ENCODE data around the gene TMEM26.
"Not testable (repeated sequence)": the region's sequence is repeated elsewhere in the genome, so short reads cannot be mapped to it uniquely, and the experiment has no call there.

Gene TMEM26

DNA sequence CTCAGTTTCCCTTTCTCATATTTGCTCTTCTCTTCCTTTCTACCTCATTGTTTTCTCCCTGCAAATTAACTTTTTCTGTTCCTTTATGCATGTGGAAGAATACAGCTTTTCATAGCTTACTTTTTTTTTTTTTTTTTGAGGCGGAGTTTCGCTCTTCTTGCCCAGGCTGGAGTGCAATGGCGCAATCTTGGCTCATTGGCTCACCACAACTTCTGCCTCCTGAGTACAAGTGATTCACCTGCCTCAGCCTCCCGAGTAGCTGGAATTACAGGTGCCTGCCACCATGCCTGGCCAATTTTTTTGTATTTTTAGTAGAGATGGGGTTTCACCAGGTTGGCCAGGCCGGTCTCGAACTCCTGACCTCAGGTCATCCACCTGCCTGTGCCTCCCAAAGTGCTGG lies 64.2 kb downstream of the TMEM26 start:
- H3K27ac ChIP-seq (ENCODE audit: low read depth, low read length); H3K9ac ChIP-seq (ENCODE audit: low read length in 5 of 5); H3K9me3 ChIP-seq (ENCODE audit: control insufficient read depth in 5 of 5, low read length in 5 of 5); H3K27me3 ChIP-seq (ENCODE audit: control insufficient read depth in 5 of 5, insufficient read depth in 4 of 5, low read length in 5 of 5); H3K4me3 ChIP-seq (ENCODE audit: low read depth in 1 of 5, low read length in 5 of 5); H3K36me3 ChIP-seq (ENCODE audit: control insufficient read depth in 5 of 5, insufficient read depth in 5 of 5, low read length in 5 of 5); H3K4me1 ChIP-seq (ENCODE audit: control insufficient read depth in 5 of 5, insufficient read depth in 5 of 5, low read length in 5 of 5): not testable (repeated sequence)

DNA sequence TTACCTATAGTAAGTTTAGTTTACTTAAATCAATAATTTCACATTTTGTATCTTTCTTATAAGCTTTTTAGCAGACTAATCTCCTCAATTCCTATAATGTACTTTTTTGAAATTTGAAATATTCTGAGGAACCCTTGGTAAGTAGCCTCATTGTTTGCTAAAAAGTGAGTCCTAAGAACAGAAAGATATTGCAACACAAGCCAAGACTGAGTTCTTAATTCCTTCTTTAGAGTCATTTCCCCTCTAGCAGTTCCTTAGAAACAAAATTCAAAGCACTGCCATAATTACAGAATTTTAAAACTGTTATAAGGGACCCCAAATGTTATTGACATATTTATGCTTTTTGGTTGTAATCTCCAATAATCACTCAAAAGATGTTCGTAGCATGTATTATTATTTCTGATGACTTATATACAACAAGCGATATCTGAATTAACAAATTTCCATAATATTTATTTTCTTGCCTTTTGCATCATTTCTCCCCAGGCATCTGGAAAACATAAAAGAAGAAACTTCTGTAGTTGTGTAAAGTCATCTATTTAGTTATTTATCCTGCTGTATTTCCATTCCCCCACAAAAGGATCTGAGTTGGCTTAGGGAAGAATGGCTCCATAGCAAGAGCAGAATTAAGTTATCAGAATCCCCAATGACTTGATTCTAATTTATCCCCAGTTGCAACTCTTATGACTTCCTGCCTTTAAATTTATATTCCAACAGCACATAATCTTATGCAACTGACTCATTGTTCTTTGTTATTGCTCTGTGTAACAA lies 67.8 kb downstream of the TMEM26 start:
- H3K9ac ChIP-seq (ENCODE audit: low read length in 5 of 5) = no peak overlapping the region
- H3K36me3 ChIP-seq (ENCODE audit: control insufficient read depth in 5 of 5, insufficient read depth in 5 of 5, low read length in 5 of 5) = no peaks in the 10 kb centered on the region
- H3K27ac ChIP-seq (ENCODE audit: low read depth, low read length) = no peak overlapping the region
- H3K4me1 ChIP-seq (ENCODE audit: control insufficient read depth in 5 of 5, insufficient read depth in 5 of 5, low read length in 5 of 5) = no peaks in the 10 kb centered on the region
- H3K9me3 ChIP-seq (ENCODE audit: control insufficient read depth in 5 of 5, low read length in 5 of 5) = no peaks in the 10 kb centered on the region
- H3K4me3 ChIP-seq (ENCODE audit: low read depth in 1 of 5, low read length in 5 of 5) = no peak overlapping the region
- H3K27me3 ChIP-seq (ENCODE audit: control insufficient read depth in 5 of 5, insufficient read depth in 4 of 5, low read length in 5 of 5) = no peaks in the 10 kb centered on the region

DNA sequence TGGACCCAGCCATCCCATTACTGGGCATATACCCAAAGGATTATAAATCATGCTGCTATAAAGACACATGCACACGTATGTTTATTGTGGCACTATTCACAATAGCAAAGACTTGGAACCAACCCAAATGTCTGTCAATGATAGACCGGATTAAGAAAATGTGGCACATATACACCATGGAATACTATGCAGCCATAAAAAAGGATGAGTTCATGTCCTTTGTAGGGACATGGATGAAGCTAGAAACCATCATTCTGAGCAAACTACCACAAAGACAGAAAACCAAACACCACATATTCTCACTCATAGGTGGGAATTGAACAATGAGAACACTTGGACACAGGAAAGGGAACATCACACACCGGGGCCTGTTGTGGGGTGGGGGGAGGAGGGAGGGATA lies 72.0 kb downstream of the TMEM26 start:
- not testable (repeated sequence) for H3K27me3 ChIP-seq (ENCODE audit: control insufficient read depth in 5 of 5, insufficient read depth in 4 of 5, low read length in 5 of 5); H3K4me3 ChIP-seq (ENCODE audit: low read depth in 1 of 5, low read length in 5 of 5); H3K36me3 ChIP-seq (ENCODE audit: control insufficient read depth in 5 of 5, insufficient read depth in 5 of 5, low read length in 5 of 5); H3K27ac ChIP-seq (ENCODE audit: low read depth, low read length); H3K9ac ChIP-seq (ENCODE audit: low read length in 5 of 5); H3K4me1 ChIP-seq (ENCODE audit: control insufficient read depth in 5 of 5, insufficient read depth in 5 of 5, low read length in 5 of 5); H3K9me3 ChIP-seq (ENCODE audit: control insufficient read depth in 5 of 5, low read length in 5 of 5)

DNA sequence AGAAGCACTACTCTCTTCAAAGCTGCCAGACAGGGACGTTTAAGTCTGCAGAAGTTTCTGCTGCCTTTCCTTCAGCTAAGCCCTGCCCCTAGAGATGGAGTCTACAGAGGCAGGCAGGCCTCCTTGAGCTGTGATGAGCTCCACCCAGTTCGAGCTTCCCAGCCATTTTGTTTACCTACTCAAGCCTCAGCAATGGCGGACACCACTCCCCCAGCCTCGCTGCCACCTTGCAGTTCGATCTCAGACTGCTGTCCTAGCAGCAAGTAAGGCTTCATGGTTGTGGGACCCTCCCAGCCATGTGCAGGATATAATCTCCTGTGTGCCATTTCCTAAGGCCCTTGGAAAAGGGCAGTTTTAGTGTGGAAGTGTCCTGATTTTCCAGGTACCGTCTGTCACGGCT lies 74.3 kb downstream of the TMEM26 start:
- no peak overlapping the region for H3K4me3 ChIP-seq (ENCODE audit: low read depth in 1 of 5, low read length in 5 of 5)

DNA sequence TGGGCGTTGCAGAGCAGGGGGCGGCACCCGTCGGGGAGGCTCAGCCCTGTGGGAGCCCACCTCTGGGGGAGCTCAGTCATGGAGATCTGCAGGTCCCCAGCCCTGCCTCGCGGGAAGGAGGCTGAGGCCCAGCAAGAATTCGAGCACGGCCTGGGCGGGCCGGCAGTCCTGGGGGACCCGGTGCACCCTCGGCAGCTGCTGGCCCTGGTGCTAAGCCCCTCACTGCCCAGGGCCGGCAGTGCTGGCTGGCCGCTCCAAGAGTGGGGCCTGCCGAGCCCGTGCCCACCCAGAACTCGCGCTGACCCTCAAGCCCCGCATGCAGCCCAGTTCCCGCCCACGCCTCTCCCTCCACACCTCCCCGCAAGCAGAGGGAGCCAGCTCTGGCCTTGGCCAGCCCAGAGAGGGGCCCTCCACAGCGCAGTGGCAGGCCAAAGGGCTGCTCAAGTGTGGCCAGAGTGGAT lies 76.2 kb downstream of the TMEM26 start:
- Histone ChIP-seq H3K27me3 (ENCODE audit: control insufficient read depth in 5 of 5, insufficient read depth in 4 of 5, low read length in 5 of 5) (no peaks in the 10 kb centered on the region), H3K36me3 (ENCODE audit: control insufficient read depth in 5 of 5, insufficient read depth in 5 of 5, low read length in 5 of 5) (no peaks in the 10 kb centered on the region), H3K9me3 (ENCODE audit: control insufficient read depth in 5 of 5, low read length in 5 of 5) (peaks cover 0 to 8% (median 5%) of the 10 kb centered on the region in 5 donors), H3K9ac (ENCODE audit: low read length in 5 of 5) (no peak overlapping the region), H3K4me1 (ENCODE audit: control insufficient read depth in 5 of 5, insufficient read depth in 5 of 5, low read length in 5 of 5) (no peaks in the 10 kb centered on the region), H3K4me3 (ENCODE audit: low read depth in 1 of 5, low read length in 5 of 5) (no peak overlapping the region), H3K27ac (ENCODE audit: low read depth, low read length) (no peak overlapping the region)

More for the DNA sequence above, 74.3 kb downstream of the TMEM26 start:
- H3K36me3 ChIP-seq (ENCODE audit: control insufficient read depth in 5 of 5, insufficient read depth in 5 of 5, low read length in 5 of 5) = no peaks in the 10 kb centered on the region
- no peaks in the 10 kb centered on the region for H3K27me3 ChIP-seq (ENCODE audit: control insufficient read depth in 5 of 5, insufficient read depth in 4 of 5, low read length in 5 of 5)
- no peaks in the 10 kb centered on the region for H3K4me1 ChIP-seq (ENCODE audit: control insufficient read depth in 5 of 5, insufficient read depth in 5 of 5, low read length in 5 of 5)
- no peak overlapping the region for H3K9ac ChIP-seq (ENCODE audit: low read length in 5 of 5)
- peaks cover 0 to 7% (median 4%) of the 10 kb centered on the region in 5 donors for H3K9me3 ChIP-seq (ENCODE audit: control insufficient read depth in 5 of 5, low read length in 5 of 5)
- H3K27ac ChIP-seq (ENCODE audit: low read depth, low read length) = no peak overlapping the region

DNA sequence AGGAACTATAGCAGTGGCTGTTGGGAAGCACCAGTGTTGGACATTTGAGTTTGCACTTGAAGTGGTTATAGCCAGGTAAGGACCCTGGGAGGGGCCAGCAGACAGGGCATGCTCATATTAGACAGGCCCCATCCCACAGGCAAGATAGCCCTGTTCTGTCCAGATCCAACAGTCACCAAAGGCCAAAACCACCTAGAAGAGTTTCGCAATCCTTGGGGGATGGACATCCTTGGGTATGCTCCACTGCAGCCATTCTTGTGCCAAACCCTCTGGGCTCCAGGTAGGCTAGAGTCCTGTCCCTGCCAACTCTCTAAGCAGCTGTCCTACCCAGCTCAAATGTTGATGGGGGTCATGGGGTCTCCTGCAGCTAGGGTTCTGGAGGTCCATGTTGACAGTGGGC lies 76.8 kb downstream of the TMEM26 start:
- Histone ChIP-seq H3K27me3 (ENCODE audit: control insufficient read depth in 5 of 5, insufficient read depth in 4 of 5, low read length in 5 of 5) (no peaks in the 10 kb centered on the region), H3K9me3 (ENCODE audit: control insufficient read depth in 5 of 5, low read length in 5 of 5) (peaks cover 0 to 12% (median 5%) of the 10 kb centered on the region in 5 donors), H3K4me3 (ENCODE audit: low read depth in 1 of 5, low read length in 5 of 5) (no peak overlapping the region), H3K9ac (ENCODE audit: low read length in 5 of 5) (no peak overlapping the region), H3K27ac (ENCODE audit: low read depth, low read length) (no peak overlapping the region), H3K4me1 (ENCODE audit: control insufficient read depth in 5 of 5, insufficient read depth in 5 of 5, low read length in 5 of 5) (no peaks in the 10 kb centered on the region), H3K36me3 (ENCODE audit: control insufficient read depth in 5 of 5, insufficient read depth in 5 of 5, low read length in 5 of 5) (no peaks in the 10 kb centered on the region)

DNA sequence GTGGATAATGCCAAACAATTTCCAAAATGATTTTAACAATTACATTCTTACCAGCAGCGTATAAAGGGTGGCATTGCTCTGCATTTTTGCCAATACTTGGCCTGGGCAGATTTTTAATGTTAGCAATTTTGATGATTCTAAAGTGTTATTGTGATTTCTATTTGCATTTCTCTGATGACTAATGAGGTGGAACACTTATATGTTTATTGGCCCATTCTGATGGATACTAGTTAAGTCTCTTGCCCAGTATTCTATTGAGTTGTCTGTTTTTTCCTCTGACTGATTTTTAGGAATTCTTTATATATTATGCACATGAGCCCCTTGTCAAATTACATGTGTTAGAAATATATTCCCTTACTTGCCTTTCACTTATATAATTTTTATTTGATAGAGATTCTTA lies 86.8 kb downstream of the TMEM26 start:
- no peak overlapping the region for H3K9ac ChIP-seq (ENCODE audit: low read length in 5 of 5)

DNA sequence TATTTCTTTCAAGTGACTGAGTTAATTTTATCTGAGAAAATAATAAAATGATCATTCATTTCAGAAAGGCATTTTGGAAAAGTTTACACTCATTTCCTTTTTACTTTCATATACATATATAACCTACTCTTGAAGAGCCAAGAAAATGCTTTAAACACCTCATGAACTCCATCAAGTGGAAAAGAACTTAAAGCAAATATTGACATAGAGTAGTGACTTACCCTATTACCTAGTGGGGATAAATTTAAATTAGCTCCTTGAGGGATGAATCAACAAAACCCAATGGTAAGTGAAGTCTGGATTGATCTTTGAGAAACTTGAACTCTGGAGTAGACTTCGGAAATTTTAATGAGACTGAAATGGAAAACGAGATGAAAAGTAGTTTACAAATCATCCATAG lies 88.6 kb downstream of the TMEM26 start:
- Histone ChIP-seq H3K36me3 (ENCODE audit: control insufficient read depth in 5 of 5, insufficient read depth in 5 of 5, low read length in 5 of 5) (no peaks in the 10 kb centered on the region), H3K9me3 (ENCODE audit: control insufficient read depth in 5 of 5, low read length in 5 of 5) (no peaks in the 10 kb centered on the region), H3K4me1 (ENCODE audit: control insufficient read depth in 5 of 5, insufficient read depth in 5 of 5, low read length in 5 of 5) (no peaks in the 10 kb centered on the region), H3K27me3 (ENCODE audit: control insufficient read depth in 5 of 5, insufficient read depth in 4 of 5, low read length in 5 of 5) (no peaks in the 10 kb centered on the region), H3K27ac (ENCODE audit: low read depth, low read length) (no peak overlapping the region), H3K9ac (ENCODE audit: low read length in 5 of 5) (no peak overlapping the region), H3K4me3 (ENCODE audit: low read depth in 1 of 5, low read length in 5 of 5) (no peak overlapping the region)

More for the DNA sequence above, 86.8 kb downstream of the TMEM26 start:
- Histone ChIP-seq H3K4me1 (ENCODE audit: control insufficient read depth in 5 of 5, insufficient read depth in 5 of 5, low read length in 5 of 5) (no peaks in the 10 kb centered on the region), H3K4me3 (ENCODE audit: low read depth in 1 of 5, low read length in 5 of 5) (no peak overlapping the region), H3K27ac (ENCODE audit: low read depth, low read length) (no peak overlapping the region), H3K36me3 (ENCODE audit: control insufficient read depth in 5 of 5, insufficient read depth in 5 of 5, low read length in 5 of 5) (no peaks in the 10 kb centered on the region), H3K9me3 (ENCODE audit: control insufficient read depth in 5 of 5, low read length in 5 of 5) (no peaks in the 10 kb centered on the region), H3K27me3 (ENCODE audit: control insufficient read depth in 5 of 5, insufficient read depth in 4 of 5, low read length in 5 of 5) (no peaks in the 10 kb centered on the region)

DNA sequence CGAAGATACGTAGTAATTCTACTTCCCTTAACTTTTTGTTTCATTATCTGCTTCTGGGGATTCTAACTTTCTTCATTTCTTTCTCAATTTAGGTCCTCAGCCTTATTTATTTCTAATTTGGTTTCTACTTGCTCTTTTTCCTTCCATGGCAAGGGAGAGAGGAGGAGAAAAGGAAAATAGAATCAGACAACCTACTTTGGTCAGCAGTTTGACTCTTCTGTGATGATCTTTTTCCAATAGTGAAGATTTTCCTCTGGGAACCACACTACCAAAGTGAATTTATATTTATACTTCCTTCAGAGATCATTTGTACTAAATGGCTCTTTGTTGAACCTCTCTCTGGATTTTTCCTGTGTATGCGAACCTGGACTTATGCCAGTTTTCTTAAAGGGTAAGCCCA lies 90.2 kb downstream of the TMEM26 start:
- Histone ChIP-seq H3K4me3 (ENCODE audit: low read depth in 1 of 5, low read length in 5 of 5) (no peak overlapping the region), H3K9ac (ENCODE audit: low read length in 5 of 5) (no peak overlapping the region), H3K27ac (ENCODE audit: low read depth, low read length) (no peak overlapping the region), H3K27me3 (ENCODE audit: control insufficient read depth in 5 of 5, insufficient read depth in 4 of 5, low read length in 5 of 5) (no peaks in the 10 kb centered on the region), H3K9me3 (ENCODE audit: control insufficient read depth in 5 of 5, low read length in 5 of 5) (no peaks in the 10 kb centered on the region), H3K4me1 (ENCODE audit: control insufficient read depth in 5 of 5, insufficient read depth in 5 of 5, low read length in 5 of 5) (no peaks in the 10 kb centered on the region), H3K36me3 (ENCODE audit: control insufficient read depth in 5 of 5, insufficient read depth in 5 of 5, low read length in 5 of 5) (no peaks in the 10 kb centered on the region)

DNA sequence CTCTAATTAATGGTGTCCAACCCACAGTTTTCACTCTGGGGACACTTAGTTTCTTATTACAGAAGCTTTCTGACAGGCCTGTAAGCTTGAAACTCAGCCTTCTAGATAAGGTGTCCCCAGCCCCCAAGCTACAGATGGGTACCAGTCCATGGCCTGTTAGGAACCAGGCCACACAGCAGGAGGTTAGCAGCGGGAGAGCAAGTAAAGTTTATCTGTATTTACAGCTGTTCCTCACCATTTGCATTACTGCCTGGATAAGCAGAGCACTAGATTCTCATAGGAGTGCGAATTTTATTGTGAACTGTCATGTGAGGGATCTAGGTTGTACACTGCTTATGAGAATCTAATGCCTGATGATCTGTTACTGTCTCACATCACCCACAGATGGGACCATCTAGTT lies 93.7 kb downstream of the TMEM26 start:
- Histone ChIP-seq H3K4me1 (ENCODE audit: control insufficient read depth in 5 of 5, insufficient read depth in 5 of 5, low read length in 5 of 5) (no peaks in the 10 kb centered on the region), H3K27me3 (ENCODE audit: control insufficient read depth in 5 of 5, insufficient read depth in 4 of 5, low read length in 5 of 5) (no peaks in the 10 kb centered on the region), H3K36me3 (ENCODE audit: control insufficient read depth in 5 of 5, insufficient read depth in 5 of 5, low read length in 5 of 5) (no peaks in the 10 kb centered on the region), H3K27ac (ENCODE audit: low read depth, low read length) (no peak overlapping the region), H3K9ac (ENCODE audit: low read length in 5 of 5) (no peak overlapping the region), H3K4me3 (ENCODE audit: low read depth in 1 of 5, low read length in 5 of 5) (no peak overlapping the region), H3K9me3 (ENCODE audit: control insufficient read depth in 5 of 5, low read length in 5 of 5) (no peaks in the 10 kb centered on the region)

All from subcutaneous abdominal adipose tissue (tissue), 5 donors.